GM18526 (cell line): ENCODE measurements around the gene MED27.

Source experiments
- POLR2A ChIP-seq: IDR thresholded peaks from 3 replicates; pipeline ENCODE4 v1.6.1; 2011; ENCODE audit not compliant: insufficient read length; ENCODE audit errors: extremely low read depth

MED27 gene

DNA sequence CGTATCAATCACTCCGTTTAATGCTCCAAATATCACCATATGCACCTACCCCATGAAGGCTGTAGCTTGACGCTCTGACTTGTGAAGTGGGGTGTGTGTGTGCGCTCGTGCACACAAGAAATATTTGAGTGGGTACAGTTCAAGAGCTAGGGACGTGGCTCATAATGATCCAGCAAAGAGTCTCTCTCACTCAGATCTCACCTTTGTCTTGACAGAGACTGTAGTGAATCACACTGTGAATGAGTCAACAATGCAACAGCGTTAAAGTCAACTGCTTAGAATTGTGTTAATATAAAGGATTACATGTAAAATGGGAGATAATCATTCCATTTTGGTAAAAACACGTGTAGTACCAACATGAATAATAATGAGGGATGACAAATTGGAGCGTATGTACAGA, 119.4 kb downstream of the MED27 start:
- TF ChIP-seq POLR2A: no peak

DNA sequence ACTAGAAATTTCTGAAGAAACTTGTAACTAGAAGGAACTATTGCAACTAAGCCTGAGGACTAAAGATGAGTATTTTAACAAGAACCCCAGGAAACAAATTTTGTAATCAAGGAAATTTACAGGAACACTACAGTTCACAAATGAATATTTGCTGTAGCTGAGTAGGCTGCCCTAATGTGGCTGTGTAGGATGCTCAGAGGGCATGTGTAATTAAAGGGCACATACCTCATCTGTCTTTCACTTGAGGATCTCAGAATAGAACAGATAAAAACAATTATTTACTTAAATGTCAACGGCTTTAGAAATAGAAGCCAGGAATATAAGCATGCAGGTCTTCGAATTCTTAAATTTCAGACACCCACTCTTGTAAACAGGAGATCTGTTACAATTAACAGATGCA, 119.8 kb downstream of the MED27 start:
- no peak for TF ChIP-seq POLR2A

DNA sequence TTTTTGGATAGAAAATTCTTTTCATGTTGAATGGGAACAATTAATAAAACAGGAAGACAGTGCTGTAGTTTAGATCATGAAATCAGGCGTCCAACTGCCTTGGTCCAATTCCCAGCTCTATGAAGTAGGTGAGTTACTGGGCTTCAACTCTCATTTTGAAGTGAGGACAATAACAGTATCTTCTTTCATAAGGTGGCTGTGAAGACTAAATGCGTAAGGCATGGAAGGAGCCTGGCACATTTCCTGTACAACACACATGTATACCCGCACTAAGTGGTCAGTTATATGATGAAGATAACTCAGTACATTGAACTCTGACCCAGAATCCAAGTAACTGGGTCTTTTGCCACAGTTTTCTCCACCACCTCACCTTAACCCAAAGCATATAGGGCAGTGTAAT, 120.6 kb downstream of the MED27 start:
- TF ChIP-seq POLR2A: no peak

DNA sequence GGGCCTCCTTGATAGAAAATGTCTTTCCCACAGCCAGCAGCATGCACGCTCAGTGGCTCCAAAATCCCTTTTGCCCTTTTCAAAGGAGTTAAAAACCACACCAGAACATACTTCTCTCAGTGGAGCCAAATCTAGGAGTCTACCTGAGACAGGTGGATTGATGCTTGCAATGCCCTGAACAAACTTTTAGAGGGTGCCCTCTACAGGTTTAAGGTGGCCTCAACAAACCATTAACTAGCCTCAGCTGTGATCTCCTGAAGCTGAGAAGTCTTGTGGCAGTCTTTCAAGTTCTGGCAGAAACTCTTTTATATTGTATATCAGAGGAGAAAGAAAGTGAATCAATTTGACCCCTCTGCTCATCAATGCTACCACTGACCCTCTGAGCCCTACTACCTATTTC, 125.4 kb downstream of the MED27 start:
- TF ChIP-seq POLR2A: no peak

DNA sequence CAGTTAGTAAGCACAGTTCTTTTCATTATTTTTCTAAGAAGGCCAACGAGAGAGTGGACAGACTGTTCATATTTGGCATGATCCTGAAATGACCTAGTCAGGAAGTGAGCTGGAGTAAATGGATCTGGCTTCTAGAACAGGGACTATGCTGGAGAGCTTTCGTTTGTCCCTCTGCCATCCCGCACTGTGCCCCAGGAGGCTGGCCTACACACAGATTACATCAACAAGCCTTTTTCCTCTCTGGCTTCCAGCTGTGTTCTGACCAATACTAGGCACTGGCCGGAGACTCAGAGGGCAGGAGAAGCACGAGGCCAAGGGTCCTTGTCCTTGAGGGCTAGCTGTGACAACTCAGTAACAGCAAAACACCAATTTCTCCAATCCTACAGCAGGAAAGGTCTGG, 127.8 kb downstream of the MED27 start:
- TF ChIP-seq POLR2A: no peak

DNA sequence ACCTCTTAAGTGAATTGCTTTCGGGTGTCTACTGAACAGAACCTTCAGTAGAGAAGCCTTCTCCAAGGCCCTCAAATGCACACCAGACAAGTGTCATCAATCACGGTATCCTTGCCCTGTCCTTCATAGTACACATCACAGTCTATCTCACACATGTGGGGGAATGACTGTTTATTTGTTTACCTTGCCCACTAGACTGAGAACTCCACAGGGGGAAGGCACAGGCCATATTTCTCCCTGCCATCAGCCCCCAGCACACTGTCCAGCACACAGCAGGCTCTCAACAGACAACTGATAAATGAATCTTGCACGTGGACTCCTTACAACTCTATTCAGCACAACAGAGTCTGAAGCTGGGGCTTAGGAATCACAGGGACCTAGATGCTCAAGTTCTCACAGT, 128.5 kb downstream of the MED27 start:
- no peak for TF ChIP-seq POLR2A

DNA sequence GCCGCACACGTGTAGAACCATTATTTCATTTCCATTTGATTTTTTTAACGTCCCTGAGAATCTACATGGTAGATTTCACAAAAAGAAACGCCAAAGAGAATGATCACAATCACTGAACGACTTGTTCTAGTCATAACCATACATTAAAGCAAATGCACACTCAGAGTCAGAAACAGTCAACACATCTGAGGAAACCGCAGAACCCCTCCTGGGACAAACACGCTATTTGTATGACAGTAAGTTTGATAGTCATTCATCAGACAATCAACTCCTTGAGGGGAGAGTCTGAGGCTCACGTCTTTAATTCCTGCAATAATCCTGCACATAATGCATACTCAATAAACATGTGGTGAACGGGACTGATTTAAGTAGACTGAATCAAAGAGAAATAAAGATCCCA, 129.2 kb downstream of the MED27 start:
- TF ChIP-seq POLR2A: no peak

DNA sequence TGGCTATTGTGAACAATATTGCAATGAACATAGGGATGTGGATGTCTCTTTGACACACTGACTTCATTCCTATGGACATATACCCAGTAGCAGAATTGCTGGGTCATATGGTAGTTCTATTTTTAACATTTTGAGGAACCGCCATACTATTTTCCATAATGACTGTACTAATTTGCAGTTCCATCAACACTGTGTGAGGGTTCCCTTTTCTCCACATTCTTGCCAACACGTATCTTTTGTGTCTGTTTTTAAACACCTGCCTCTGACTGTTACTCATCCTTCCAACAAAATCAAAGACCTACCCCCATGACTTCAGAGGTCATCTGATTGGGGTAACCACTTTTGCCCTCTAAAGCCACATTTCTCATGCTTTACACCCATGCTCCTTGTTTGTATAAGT, 133.5 kb downstream of the MED27 start:
- TF ChIP-seq POLR2A: no peak

DNA sequence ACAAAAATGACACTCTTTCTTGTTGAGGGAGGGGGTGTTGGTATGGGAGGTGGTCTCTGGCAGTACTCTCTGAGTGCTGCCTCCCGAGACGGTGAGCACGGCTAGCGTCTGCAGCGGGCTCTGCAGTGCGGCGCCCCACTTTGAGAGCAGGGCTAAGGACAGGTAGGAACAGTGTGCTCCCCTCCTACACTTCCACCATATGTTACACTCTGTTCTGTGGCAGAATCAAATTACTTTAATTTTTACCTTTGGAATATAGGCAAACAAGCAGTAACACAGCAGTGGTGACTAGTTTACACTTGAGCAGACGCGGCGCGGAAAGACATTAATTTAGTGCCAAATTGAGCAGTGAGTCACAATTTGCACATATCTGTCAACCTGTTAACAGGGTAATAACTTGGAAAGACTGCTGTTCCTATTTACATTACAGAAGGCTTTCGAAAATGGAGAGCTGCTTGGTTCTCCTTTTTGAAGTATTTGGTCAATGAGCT, 136.3 kb downstream of the MED27 start:
- TF ChIP-seq POLR2A: no peak

DNA sequence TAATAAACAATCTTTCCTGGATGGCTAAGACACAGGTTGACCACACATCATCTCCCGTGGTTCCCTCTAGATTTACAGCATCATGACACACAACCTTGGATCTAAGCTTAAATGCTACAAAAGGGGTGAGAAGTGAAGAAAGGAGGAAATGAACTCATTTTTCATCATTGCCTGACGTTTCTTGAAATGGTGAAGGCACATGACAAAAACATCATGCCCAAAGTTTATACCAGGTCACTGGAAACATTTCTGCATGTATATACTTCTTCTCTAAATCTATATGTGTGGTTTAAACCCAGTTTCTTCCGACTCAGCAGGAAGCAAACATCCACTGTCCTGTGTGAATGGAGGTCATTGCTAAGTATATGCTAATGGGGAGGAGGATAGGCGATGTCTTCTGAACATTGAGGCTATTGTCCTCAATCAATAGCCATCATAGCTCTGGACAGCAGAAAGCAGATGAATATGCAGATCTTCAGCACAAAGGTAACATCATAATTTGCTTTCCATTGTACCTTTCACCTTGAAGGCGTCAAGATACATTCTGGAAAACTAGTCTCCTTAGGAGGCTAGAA, 137.4 kb downstream of the MED27 start:
- TF ChIP-seq POLR2A: no peak

DNA sequence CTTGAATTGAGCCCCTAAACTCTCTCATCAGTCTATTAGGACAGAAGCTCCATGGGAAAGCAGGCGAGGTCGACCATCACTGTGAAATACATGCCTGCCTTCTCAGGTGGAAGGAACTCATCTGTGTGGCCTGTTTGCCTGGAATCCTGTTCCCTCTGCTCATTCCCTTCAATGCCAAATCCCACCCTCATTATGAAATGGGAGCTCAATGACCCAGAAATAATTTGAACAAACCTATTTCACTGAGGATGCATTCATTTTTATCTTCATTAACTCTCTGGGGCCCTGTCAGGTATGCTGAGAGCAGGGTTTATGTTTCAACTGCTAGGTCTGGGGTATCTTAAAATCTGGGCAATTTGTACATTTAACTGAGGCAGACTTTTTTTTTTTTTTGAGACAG, 142.2 kb downstream of the MED27 start:
- no peak for TF ChIP-seq POLR2A

DNA sequence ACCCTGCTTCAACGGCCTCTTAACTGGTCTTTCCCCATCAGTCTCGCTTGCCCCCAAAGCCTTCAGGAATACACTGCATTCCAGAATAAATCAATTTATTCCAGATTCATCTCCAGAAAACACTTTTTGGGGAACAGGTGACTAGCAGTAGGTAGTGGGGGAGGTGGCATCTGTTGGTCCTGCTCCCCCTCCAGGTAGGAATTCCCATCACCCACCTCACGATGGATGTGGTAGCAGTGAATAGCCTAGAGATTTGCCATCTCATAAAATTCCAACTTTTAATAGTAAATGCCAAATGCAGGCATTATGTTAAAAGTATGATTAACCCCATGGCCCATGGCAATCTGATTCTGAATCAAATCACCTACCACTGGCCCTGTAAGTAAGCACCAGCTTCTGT, 142.7 kb downstream of the MED27 start:
- TF ChIP-seq POLR2A: no peak

DNA sequence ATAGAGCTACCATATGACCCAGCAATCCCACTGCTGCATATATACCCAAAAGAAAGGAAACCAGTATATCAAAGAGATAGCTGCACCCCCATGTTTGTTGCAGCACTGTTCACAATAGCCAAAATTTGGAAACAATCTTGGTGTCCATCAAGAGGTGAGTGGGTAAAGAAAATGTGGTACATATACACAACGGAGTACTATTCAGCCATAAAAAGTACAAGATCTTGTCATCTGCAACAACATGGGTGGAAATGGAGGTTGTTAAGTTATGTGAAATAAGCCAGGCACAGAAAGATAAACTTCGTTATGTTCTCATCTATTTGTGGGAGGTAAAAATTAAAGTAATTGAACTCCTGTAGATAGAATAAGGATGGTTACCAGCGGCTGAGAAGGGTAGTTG, 145.0 kb downstream of the MED27 start:
- TF ChIP-seq POLR2A: no peak

DNA sequence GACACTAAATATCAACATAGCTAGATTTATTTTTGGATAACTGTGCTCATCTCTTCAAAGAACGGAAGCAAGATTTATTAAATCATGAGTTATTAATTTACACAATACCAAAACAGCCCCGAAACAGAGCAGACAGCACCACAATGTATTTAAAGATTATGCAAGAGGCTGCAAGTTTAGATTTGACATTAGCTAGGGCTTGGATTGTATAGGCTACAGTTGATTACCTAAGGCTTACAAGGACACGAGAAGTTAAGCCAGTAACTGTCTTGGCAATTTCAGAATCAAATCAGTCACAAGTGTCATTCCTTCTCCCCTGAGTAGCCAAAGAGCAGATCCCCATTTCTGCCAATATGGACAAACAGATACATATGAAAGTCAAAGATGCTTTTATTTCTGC, 152.6 kb downstream of the MED27 start:
- no peak for TF ChIP-seq POLR2A

DNA sequence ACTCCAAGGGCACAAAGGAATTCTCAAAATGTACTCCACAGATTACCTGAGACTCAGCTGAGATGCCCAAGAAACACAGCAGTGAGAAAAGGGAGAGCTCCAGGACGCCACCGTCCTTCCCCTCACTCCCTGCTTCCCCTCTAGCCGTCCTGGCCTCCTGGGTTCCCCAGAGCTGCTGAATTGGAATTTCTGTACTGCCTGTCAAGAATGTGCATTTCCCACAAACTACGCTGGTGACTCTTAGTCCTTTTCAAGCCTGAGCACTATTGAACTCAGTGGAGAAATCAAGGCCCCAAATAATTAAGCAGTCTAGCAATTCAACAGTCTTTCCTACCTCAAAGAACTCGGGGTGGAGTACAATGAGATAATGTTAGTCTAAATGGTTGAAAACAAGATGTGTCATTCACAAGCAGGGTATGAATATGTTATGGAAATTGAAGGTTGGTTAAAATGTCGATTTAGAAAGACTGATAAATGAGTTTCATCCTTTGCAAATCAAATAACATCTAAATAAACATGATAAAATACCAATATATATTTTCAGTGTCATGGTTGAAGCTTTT, 153.2 kb downstream of the MED27 start:
- TF ChIP-seq POLR2A: no peak

DNA sequence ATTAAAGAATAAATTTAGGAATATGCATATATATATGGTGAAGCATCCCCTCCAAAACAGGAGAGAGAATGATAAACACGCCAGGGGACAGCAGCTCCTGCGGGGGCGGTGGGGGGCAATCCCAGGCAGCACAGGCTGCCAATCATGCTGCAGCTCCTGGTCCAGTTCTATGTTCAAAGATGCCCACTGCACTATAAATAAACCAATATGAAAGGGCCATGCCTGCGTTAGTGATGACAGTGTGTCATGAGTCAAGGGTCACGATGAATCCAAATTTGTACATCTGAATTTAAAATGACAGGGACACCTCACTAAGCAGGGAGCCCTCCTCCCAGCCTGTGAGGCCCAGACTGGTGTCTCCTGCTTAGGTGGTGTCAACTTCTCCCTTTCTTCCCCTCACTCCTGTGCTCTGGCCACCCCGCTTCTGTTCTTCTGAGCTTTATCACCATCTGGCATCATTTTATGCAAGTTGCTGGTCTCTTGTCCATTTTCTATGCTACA, 153.9 kb downstream of the MED27 start:
- no peak for TF ChIP-seq POLR2A

DNA sequence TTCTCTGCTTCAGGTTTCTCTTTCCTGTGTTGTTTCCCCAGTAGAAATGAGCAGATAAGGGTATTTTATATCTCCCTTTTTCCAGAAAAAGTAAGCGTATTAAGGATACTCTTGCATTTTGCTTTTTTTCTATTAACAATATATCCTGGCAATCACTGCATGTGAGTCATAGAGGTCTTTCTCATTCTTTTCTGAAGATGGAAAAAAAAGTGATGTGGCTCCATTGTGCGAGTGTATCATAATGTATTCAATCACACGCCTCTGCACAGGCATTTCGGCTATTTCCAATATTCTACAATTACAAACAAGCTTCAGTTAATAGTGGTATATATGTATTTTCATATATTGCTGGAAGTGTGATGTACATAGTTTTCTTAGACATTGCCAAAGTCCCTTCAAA, 155.9 kb downstream of the MED27 start:
- TF ChIP-seq POLR2A: no peak
